T-helper 17 cell (primary cell): ENCODE data around the gene AQP10. TPM values are rescaled to one million over a fixed set of nuclear protein-coding genes. Genes with fewer than 3 reads are reported as not detected.
A peak's percentile ranks its signal among the peaks of the same experiment; 100 is the strongest.
"Not testable (repeated sequence)": the region's sequence is repeated elsewhere in the genome, so short reads cannot be mapped to it uniquely, and the experiment has no call there.

Experiments
- ATAC-seq: fragments of 150-1000 bp; cut with Tn5 transposase; 2 replicates; pipeline ENCODE4 v1.10.0; 2021; ENCODE audit warnings: mild to moderate bottlenecking, moderate library complexity
- DNase-seq, 3 donors: peaks; one replicate each; pipeline versions ENCODE4 v3.0.0 to v3.0.0-alpha.2; 2020 to 2021
- H3K9me3 ChIP-seq: one replicate; pipeline ENCODE4 v1.7.0; 2013; ENCODE audit warnings: low read length, mild to moderate bottlenecking; ENCODE audit not compliant: control insufficient read depth, poor library complexity, severe bottlenecking
- H3K27ac Mint-ChIP-seq: one replicate; pipeline ENCODE4 v1.8.0; 2022; ENCODE audit warnings: mild to moderate bottlenecking, moderate library complexity, mixed read lengths
- H3K27me3 Mint-ChIP-seq: one replicate; pipeline ENCODE4 v1.8.0; 2022; ENCODE audit warnings: mixed read lengths
- H3K36me3 Mint-ChIP-seq: one replicate; pipeline ENCODE4 v1.8.0; 2022; ENCODE audit warnings: low read depth, mixed read lengths
- H3K4me1 Mint-ChIP-seq: one replicate; pipeline ENCODE4 v1.8.0; 2022; ENCODE audit warnings: mild to moderate bottlenecking, mixed read lengths
- H3K4me3 Mint-ChIP-seq: one replicate; pipeline ENCODE4 v1.8.0; 2022; ENCODE audit warnings: mild to moderate bottlenecking, moderate library complexity, mixed read lengths
- total RNA-seq, 4 donors: library from RNA in 2 of 4; stranded (reverse) in 2 of 4; gene quantifications; one replicate each; pipeline ENCODE4 v1.2.3 and lab custom pipeline; 2022 to 2026

AQP10 gene
- total RNA-seq, 2 donors from 2014 or later = 0.42 to 8.9 TPM

DNA sequence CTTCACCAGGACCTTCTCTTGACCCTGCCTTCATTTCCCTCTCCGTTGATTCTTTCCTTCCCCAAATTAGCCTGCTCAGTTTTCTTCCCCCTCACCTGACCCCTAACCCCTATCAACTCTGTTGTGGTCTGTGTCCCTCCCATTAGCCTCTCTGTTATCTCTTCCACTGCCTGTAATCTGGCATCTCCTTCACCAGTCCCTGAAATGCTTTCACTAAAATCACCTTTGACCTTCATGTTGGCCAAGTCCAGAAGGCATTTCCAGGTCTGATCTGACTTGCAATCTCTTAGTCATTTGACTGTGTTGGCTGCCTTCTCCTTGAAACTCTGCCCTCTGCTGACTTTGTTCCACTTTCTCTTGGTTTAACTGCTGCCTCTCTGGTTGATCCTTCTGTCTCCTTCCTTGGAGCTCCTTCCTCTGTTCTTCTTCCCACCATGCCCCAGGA is 32.6 kb downstream of the AQP10 start:
- no peaks in the 10 kb centered on the region for H3K9me3 ChIP-seq
- H3K27ac Mint-ChIP-seq = peak overlapping the region; percentile 93
- ATAC-seq = peak; percentile 59
- peak overlapping the region; percentile 97 for H3K4me3 Mint-ChIP-seq
- H3K36me3 Mint-ChIP-seq = peaks cover 3% of the 10 kb centered on the region
- DNase-seq = no peak
- no peaks in the 10 kb centered on the region for H3K27me3 Mint-ChIP-seq
- H3K4me1 Mint-ChIP-seq = peaks cover 29% of the 10 kb centered on the region

DNA sequence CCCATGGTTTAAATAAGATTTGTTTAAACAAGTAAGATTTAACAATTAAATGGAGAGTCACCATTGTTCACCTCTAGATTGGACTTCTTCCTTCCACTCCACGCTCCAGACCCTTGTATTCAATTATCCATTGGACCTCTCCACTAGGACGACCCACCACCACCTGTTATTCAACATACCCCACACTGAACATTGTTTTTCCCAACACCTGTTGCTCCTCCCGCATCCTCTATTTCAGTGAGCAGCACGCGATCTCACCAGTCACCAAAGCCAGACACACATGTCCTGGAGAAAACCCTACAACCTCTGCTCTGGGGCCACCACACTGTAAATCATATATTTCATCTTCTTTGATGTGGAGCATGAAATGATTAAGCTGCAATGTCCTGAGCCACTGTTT is 33.1 kb downstream of the AQP10 start:
- Mint-ChIP-seq H3K4me3 (peak overlapping the region; percentile 97), H3K4me1 (peaks cover 29% of the 10 kb centered on the region), H3K27ac (peak overlapping the region; percentile 93), H3K36me3 (peaks cover 3% of the 10 kb centered on the region), H3K27me3 (no peaks in the 10 kb centered on the region)
- H3K9me3 ChIP-seq = no peaks in the 10 kb centered on the region
- DNase-seq (no peak), ATAC-seq (no peak)

DNA sequence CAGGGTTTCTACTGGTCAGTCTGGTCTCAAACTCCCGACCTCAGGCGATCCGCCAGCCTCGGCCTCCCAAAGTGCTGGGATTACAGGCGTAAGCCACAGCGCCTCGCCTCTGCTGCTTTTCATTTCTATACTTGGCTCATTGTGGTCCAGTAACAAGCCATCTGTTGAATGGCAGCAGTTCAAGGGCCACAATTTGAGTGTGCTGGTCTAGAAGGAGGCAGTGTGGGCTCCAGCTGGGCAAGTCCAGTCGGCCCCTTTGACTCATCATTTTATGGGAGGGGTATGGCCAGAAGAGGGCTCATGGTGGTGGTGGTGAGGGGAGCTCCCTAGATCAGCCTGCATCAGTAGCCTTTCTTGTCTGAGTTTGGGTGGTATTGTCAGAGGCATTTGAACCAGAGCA is 37.6 kb downstream of the AQP10 start:
- Mint-ChIP-seq H3K27ac (no peak overlapping the region), H3K4me3 (no peak overlapping the region), H3K27me3 (no peaks in the 10 kb centered on the region), H3K4me1 (peaks cover 7% of the 10 kb centered on the region), H3K36me3 (no peaks in the 10 kb centered on the region)
- DNase-seq (no peak), ATAC-seq (no peak)
- H3K9me3 ChIP-seq = no peaks in the 10 kb centered on the region

DNA sequence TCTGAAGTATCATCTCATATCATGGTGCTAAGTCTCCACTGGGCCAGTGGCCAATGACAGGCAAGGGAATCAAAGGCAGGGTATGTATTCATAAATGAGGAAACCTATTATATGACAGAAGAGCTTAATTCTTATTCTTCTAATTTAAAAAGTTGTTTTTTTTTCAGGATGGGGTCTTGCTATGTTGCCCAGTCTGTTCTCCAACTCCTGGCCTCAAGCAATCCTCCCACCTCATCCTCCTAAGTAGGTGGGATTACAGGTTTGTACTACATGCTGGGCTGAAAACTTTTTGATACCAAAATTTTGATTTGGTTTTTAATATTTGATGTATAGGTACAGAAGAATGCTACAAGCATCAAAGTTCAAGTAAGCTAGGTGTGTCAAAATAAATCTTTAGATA is 39.4 kb downstream of the AQP10 start:
- Mint-ChIP-seq H3K36me3 (no peaks in the 10 kb centered on the region), H3K27ac (no peak overlapping the region), H3K27me3 (no peaks in the 10 kb centered on the region), H3K4me3 (no peak overlapping the region), H3K4me1 (no peaks in the 10 kb centered on the region)
- no peak for ATAC-seq
- no peak for DNase-seq
- H3K9me3 ChIP-seq = no peaks in the 10 kb centered on the region

DNA sequence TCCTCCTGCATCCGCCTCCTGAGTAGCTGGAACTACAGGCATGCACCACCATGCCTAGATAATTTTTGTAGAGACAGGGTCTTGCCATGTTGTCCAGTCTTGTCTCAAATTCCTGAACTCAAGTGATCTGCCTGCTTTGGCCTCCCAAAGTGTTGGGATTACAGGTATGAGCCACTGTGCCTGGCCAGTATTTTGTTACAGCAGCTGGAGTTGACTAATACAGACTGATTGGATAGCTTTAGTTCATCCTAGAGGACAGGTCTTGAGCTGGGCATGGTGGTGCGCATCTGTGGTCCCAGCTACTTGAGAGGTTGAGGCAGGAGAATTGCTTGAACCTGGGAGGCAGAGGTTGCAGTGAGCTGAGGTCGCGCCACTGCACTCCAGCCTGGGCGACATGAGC is 40.0 kb downstream of the AQP10 start:
- H3K27ac Mint-ChIP-seq, H3K27me3 Mint-ChIP-seq, H3K4me1 Mint-ChIP-seq, ATAC-seq, H3K9me3 ChIP-seq, H3K4me3 Mint-ChIP-seq, DNase-seq, H3K36me3 Mint-ChIP-seq: not testable (repeated sequence)

DNA sequence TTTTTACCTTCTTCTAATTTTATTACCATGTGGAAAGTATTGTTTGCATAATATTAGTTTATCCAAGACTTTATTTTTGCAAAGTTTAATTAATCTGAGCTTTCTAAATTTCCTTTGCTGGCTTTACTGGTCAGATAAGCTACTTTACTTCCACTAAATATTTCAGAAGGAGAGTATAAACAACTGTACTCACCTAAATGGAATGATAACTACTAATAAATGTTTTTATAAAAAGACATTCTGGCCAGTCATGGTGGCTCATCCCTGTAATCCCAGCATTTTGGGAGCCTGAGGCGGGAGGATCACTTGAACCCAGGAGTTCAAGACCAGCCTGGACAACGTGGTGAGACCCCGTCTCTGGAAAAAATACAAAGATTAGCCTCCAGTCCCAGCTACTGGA is 40.5 kb downstream of the AQP10 start:
- H3K9me3 ChIP-seq = no peaks in the 10 kb centered on the region
- H3K36me3 Mint-ChIP-seq = no peaks in the 10 kb centered on the region
- no peak overlapping the region for H3K27ac Mint-ChIP-seq
- ATAC-seq (no peak), DNase-seq (no peak)
- no peaks in the 10 kb centered on the region for H3K27me3 Mint-ChIP-seq
- no peaks in the 10 kb centered on the region for H3K4me1 Mint-ChIP-seq
- no peak overlapping the region for H3K4me3 Mint-ChIP-seq

DNA sequence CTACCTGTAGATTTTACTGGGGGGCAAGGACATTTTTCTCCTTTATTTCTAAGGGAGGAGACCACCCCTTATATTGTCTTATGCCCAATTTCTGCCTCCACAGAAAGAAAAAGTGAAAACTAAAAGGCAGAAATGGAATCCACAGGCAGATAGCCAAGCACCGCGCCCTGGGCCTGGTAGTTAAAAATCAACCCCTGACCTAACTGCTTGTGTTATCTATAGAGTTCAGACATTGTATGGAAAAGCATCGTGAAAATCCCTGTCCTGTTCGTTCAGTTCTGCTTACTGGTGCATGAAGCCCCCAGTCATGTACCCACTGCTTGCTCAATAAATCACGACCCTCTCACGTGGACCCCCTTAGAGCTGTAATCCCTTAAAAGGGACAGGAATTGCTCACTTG is 50.5 kb downstream of the AQP10 start:
- ATAC-seq = no peak
- H3K4me3 Mint-ChIP-seq = no peak overlapping the region
- no peaks in the 10 kb centered on the region for H3K27me3 Mint-ChIP-seq
- peaks cover 2% of the 10 kb centered on the region for H3K4me1 Mint-ChIP-seq
- no peaks in the 10 kb centered on the region for H3K36me3 Mint-ChIP-seq
- H3K9me3 ChIP-seq = no peaks in the 10 kb centered on the region
- no peak overlapping the region for H3K27ac Mint-ChIP-seq
- no peak for DNase-seq

DNA sequence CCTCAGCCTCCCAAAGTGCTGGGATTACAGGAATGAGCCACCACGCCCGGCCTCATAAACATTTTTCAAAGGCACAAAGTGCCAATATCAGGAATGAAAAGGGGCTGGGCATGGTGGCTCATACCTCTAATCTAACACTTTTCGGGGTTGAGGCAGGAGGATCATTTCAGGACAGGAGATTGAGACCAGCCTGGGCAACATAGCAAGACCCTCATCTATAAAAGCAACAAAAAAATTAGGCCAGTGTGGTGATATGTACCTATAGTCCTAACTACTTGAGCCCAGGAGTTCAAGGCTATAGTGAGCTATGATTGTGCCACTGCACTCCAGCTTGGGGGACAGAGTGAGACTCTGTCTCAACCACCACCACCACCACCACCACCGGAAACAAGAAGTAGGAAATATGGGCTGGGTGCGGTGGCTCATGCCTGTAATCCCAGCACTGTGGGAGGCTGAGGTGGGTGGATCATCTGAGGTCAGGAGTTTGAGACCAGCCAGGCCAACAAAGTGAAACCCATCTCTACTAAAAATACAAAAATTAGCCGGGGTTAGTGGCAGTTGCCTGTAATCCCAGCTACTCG is 53.0 kb downstream of the AQP10 start:
- H3K27ac Mint-ChIP-seq, H3K4me3 Mint-ChIP-seq, H3K4me1 Mint-ChIP-seq, H3K9me3 ChIP-seq, H3K27me3 Mint-ChIP-seq, ATAC-seq, DNase-seq, H3K36me3 Mint-ChIP-seq: not testable (repeated sequence)

Other genes starting within 250 kb of the AQP10 start
- under 1 TPM in 1 of 2 donors, not detected in 1; 0.07 TPM for gene NUP210L, start 166.0 kb upstream of the AQP10 start, total RNA-seq
- gene TPM3, start 129.0 kb upstream of the AQP10 start, total RNA-seq = 100 to 1,000 TPM; 386 to 391 TPM
- not detected for gene CFAP141, start 114.8 kb upstream of the AQP10 start, total RNA-seq
- 100 to 1,000 TPM; 186 to 192 TPM for gene UBAP2L, start 100.1 kb upstream of the AQP10 start, total RNA-seq
- gene HAX1, start 48.5 kb upstream of the AQP10 start, total RNA-seq = 10 to 100 TPM; 52.5 to 67.3 TPM
- gene ATP8B2, start 4.4 kb downstream of the AQP10 start, total RNA-seq = 100 to 1,000 TPM; 175 to 192 TPM
- 10 to 100 TPM; 72.8 to 79.0 TPM for gene IL6R, start 84.2 kb downstream of the AQP10 start, total RNA-seq
- gene TDRD10, start 181.1 kb downstream of the AQP10 start, total RNA-seq = under 1 TPM in 1 of 2 donors, not detected in 1; 0.12 TPM
- gene SHE, start 181.3 kb downstream of the AQP10 start, total RNA-seq = under 1 TPM in 1 of 2 donors, not detected in 1; 0.13 TPM
- 10 to 100 TPM; 80.3 to 82.4 TPM for gene UBE2Q1, start 237.6 kb downstream of the AQP10 start, total RNA-seq
- not detected for gene CHRNB2, start 246.7 kb downstream of the AQP10 start, total RNA-seq